Measurements from ENCODE around the gene TNRC6A. TPM values are rescaled to one million over a fixed set of nuclear protein-coding genes. Genes with fewer than 3 reads are reported as not detected.

TNRC6A gene
- total and polyA plus RNA-seq, 10 of the 15 experiments (the other 5 are each of a cell fraction or from before 2014, with no cell fraction given): 4.6 to 41.3 (median 29.7) TPM

DNA sequence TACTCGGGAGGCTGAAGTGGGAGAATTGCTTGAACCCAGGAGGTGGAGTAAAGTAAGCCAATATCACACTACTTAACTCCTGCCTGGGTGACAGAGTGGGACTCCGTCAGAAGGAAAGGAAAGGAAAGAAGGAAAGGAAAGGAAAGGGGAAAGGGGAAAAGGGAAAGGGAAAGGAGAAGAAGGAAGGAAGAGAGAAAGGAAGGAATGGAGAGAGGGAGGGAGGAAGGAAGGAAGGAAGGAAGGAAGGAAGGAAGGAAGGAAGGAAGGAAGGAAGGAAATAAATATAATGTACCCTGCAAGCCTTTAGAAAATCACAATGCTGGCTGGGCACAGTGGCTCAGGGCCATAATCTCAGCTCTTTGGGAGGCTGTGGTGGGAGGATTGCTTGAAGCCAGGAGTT is 143.6 kb downstream of the TNRC6A start:
- CTCF ChIA-PET: no interaction called here
- in situ Hi-C loops (cut with MboI) (no loop called here), intact Hi-C loops (cut with micrococcal nuclease; ENCODE audit: unreplicated experiment) (no loop called here)
- no peaks in the 10 kb centered on the region; a peak in 1 of 4 replicates for H3K27me3 ChIP-seq (replicated peaks in 1 of 2; ENCODE audit: control insufficient read depth in 2 of 2, insufficient read depth in 2 of 2, low read length in 1 of 2)
- RAD21 ChIA-PET (ENCODE audit: unreplicated experiment): no interaction called here
- POLR2A ChIA-PET: no interaction called here
- FAIRE-seq (no peak), ATAC-seq (no peak), DNase-seq (ENCODE audit: low read depth, low spot score) (no peak)
- no peak overlapping the region for H3K9ac ChIP-seq (ENCODE audit: control insufficient read depth, insufficient read depth, low read length)
- no peak overlapping the region for H2AFZ ChIP-seq (ENCODE audit: control insufficient read depth, low read depth, low read length)
- H3K4me3 ChIP-seq: no peak overlapping the region
- H3K9me3 ChIP-seq (replicated peaks; ENCODE audit: control insufficient read depth, insufficient read depth, low read length): no peaks in the 10 kb centered on the region
- TF ChIP-seq RELA (IDR thresholded peaks at IDR 0.05; ENCODE audit: borderline replicate concordance, partially characterized antibody): no peak
- no peak for TF ChIP-seq BMI1 (IDR thresholded peaks at IDR 0.05; ENCODE audit: borderline replicate concordance)
- no peak for TF ChIP-seq ESRRA (IDR thresholded peaks at IDR 0.05; ENCODE audit: low read length)
- TF ChIP-seq MTA3 (IDR thresholded peaks at IDR 0.05; ENCODE audit: borderline replicate concordance, low read length): no peak
- TF ChIP-seq, protein P1, sequence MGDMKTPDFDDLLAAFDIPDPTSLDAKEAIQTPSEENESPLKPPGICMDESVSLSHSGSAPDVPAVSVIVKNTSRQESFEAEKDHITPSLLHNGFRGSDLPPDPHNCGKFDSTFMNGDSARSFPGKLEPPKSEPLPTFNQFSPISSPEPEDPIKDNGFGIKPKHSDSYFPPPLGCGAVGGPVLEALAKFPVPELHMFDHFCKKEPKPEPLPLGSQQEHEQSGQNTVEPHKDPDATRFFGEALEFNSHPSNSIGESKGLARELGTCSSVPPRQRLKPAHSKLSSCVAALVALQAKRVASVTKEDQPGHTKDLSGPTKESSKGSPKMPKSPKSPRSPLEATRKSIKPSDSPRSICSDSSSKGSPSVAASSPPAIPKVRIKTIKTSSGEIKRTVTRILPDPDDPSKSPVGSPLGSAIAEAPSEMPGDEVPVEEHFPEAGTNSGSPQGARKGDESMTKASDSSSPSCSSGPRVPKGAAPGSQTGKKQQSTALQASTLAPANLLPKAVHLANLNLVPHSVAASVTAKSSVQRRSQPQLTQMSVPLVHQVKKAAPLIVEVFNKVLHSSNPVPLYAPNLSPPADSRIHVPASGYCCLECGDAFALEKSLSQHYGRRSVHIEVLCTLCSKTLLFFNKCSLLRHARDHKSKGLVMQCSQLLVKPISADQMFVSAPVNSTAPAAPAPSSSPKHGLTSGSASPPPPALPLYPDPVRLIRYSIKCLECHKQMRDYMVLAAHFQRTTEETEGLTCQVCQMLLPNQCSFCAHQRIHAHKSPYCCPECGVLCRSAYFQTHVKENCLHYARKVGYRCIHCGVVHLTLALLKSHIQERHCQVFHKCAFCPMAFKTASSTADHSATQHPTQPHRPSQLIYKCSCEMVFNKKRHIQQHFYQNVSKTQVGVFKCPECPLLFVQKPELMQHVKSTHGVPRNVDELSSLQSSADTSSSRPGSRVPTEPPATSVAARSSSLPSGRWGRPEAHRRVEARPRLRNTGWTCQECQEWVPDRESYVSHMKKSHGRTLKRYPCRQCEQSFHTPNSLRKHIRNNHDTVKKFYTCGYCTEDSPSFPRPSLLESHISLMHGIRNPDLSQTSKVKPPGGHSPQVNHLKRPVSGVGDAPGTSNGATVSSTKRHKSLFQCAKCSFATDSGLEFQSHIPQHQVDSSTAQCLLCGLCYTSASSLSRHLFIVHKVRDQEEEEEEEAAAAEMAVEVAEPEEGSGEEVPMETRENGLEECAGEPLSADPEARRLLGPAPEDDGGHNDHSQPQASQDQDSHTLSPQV (IDR thresholded peaks at IDR 0.05): no peak
- TF ChIP-seq ZBED1 (IDR thresholded peaks at IDR 0.05; ENCODE audit: borderline replicate concordance): no peak
- H4K20me1 ChIP-seq (ENCODE audit: control insufficient read depth, insufficient read depth): no peaks in the 10 kb centered on the region
- no peaks in the 10 kb centered on the region for H3K4me1 ChIP-seq (ENCODE audit: control insufficient read depth, insufficient read depth, low read length)
- no peaks in the 10 kb centered on the region for H3K79me2 ChIP-seq (ENCODE audit: control insufficient read depth, insufficient read depth, low read length)
- SMC1A ChIA-PET (ENCODE audit: uncharacterized antibody, unreplicated experiment): interaction anchor here (1.2 kb wide), 1 partner anchor 356 kb away, joined by 4 read pairs; no protein-coding TSS in a partner anchor
- no peak overlapping the region for H3K27ac ChIP-seq (ENCODE audit: control insufficient read depth, insufficient read depth)
- BruUV-seq (replicated peaks): no TSS peak
- no peaks in the 10 kb centered on the region for H3K36me3 ChIP-seq (ENCODE audit: control insufficient read depth in 2 of 2, insufficient read depth in 2 of 2, low read length in 1 of 2)
- 0% methylated on average over 2 of the region's 2 CpGs for WGBS (ENCODE audit: insufficient coverage, insufficient replicate concordance, low lambda C conversion rate, missing lambda C conversion rate)
- no peak overlapping the region for H3K4me2 ChIP-seq (ENCODE audit: control insufficient read depth, insufficient read depth)
